Sigmoid colon (tissue), 4 donors: ENCODE results near the gene PDX1.

Experiments used
- CTCF ChIP-seq, 4 experiments: fragments of 450-650 bp in 3 of 4; fragments of 200-600 bp in 1 of 4; IDR thresholded peaks; one replicate each; pipeline ENCODE4 v1.5.1; 2016 to 2019; ENCODE audit warnings: antibody characterized with exemption in 4 of 4, mild to moderate bottlenecking in 3 of 4, moderate library complexity in 2 of 4
- EP300 ChIP-seq, 4 donors: sonication (generic); formaldehyde crosslinking; IDR thresholded peaks; one replicate each; pipeline ENCODE4 v1.6.1; 2017; ENCODE audit warnings: antibody characterized with exemption in 4 of 4
- POLR2AphosphoS5 ChIP-seq, 4 donors: sonication (generic); formaldehyde crosslinking; IDR thresholded peaks; one replicate each; pipeline ENCODE4 v1.6.1; 2017; ENCODE audit warnings: antibody characterized with exemption in 4 of 4

- TF ChIP-seq CTCF (IDR thresholded peaks at IDR 0.05): no peak
- TF ChIP-seq POLR2AphosphoS5 (IDR thresholded peaks at IDR 0.05): no peak
- TF ChIP-seq EP300 (IDR thresholded peaks at IDR 0.05): no peak
Observed at GRCh38 chr13:27922883-27923612, 3.2 kb downstream of the PDX1 start.
